ENCODE measurements around the gene FICD.

Gene FICD

DNA sequence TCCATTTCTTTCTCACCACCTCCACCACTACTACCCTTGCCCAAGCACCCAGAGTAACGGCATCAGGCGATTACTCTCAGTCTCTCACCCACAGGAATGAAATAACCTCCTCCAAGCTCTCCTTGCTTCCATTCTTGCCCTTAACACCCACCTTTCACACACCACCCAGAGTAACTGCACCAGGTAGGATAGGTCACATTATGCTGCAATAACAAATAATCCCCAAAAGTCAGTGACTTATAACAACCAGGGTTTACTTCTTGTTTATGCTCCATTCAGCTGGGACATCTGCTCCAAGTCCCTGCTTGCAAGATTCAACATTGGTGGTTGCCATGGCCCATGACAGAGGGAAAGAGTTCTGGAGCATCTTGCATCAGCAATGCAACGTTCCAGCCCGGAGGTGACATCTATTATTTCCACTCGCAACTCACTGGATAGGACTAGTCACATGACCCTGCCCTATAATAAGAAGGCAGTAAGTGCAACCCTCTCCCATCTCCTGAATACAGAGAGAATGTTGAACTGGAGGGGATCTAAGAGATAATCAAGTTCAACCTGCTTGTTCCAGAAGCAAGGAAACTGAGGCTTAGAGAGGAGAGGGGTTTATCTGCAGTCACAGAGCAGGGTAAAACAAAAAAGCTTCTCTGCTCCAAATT lies 41.5 kb upstream of the FICD start:
- H3K79me2 ChIP-seq (ENCODE audit: insufficient read depth, low read length), result no peaks in the 10 kb centered on the region
- no peaks in the 10 kb centered on the region for H3K9me2 ChIP-seq (replicated peaks; ENCODE audit: insufficient read depth, low read length)
- no peaks in the 10 kb centered on the region for H3K27me3 ChIP-seq (ENCODE audit: low read length)
- TF ChIP-seq, protein P1, sequence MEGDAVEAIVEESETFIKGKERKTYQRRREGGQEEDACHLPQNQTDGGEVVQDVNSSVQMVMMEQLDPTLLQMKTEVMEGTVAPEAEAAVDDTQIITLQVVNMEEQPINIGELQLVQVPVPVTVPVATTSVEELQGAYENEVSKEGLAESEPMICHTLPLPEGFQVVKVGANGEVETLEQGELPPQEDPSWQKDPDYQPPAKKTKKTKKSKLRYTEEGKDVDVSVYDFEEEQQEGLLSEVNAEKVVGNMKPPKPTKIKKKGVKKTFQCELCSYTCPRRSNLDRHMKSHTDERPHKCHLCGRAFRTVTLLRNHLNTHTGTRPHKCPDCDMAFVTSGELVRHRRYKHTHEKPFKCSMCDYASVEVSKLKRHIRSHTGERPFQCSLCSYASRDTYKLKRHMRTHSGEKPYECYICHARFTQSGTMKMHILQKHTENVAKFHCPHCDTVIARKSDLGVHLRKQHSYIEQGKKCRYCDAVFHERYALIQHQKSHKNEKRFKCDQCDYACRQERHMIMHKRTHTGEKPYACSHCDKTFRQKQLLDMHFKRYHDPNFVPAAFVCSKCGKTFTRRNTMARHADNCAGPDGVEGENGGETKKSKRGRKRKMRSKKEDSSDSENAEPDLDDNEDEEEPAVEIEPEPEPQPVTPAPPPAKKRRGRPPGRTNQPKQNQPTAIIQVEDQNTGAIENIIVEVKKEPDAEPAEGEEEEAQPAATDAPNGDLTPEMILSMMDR (IDR thresholded peaks at IDR 0.05; ENCODE audit: insufficient read depth, low read length, poor library complexity, severe bottlenecking), result no peak
- TF ChIP-seq EZH2phosphoT487 (conservative IDR thresholded peaks at IDR 0.05; ENCODE audit: low read length), result no peak
- H4K20me1 ChIP-seq (ENCODE audit: low read depth, low read length), result no peaks in the 10 kb centered on the region
- H3K4me3 ChIP-seq (ENCODE audit: insufficient read depth, low read length, poor library complexity, severe bottlenecking), result no peak overlapping the region
- H2AFZ ChIP-seq (ENCODE audit: low read depth, low read length, severe bottlenecking), result no peak overlapping the region
- no peak overlapping the region for H3K27ac ChIP-seq (ENCODE audit: low read depth, low read length)
- H3K9ac ChIP-seq (ENCODE audit: low read length), result no peak overlapping the region
- H3K4me2 ChIP-seq (ENCODE audit: low read depth, low read length, poor library complexity, severe bottlenecking), result no peak overlapping the region
- no peaks in the 10 kb centered on the region for H3K36me3 ChIP-seq (ENCODE audit: low read length)
- H3F3A ChIP-seq (ENCODE audit: insufficient read depth), result no peaks in the 10 kb centered on the region
- H3K9me3 ChIP-seq (ENCODE audit: insufficient read depth, low read length), result no peaks in the 10 kb centered on the region

DNA sequence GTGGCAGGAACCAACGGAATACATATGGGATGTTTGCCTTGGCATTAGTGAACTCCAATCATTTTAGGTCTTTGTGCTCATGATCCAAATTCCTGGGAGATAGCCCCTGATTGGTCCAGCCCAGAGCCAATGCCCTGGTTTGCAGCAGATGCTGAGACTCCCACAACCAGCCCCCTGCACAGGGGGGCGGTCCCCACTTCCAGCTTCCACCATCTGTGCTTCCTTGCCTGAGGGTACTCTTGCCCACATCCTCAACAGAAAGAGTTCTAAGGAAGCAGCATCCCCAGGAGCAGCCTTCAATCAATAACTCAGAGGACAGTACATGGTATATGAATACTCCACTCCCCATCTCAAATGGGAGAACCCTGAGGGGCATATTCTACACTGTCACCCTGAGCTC lies 39.7 kb upstream of the FICD start:
- H3K79me2 ChIP-seq (ENCODE audit: insufficient read depth, low read length), result no peaks in the 10 kb centered on the region

DNA sequence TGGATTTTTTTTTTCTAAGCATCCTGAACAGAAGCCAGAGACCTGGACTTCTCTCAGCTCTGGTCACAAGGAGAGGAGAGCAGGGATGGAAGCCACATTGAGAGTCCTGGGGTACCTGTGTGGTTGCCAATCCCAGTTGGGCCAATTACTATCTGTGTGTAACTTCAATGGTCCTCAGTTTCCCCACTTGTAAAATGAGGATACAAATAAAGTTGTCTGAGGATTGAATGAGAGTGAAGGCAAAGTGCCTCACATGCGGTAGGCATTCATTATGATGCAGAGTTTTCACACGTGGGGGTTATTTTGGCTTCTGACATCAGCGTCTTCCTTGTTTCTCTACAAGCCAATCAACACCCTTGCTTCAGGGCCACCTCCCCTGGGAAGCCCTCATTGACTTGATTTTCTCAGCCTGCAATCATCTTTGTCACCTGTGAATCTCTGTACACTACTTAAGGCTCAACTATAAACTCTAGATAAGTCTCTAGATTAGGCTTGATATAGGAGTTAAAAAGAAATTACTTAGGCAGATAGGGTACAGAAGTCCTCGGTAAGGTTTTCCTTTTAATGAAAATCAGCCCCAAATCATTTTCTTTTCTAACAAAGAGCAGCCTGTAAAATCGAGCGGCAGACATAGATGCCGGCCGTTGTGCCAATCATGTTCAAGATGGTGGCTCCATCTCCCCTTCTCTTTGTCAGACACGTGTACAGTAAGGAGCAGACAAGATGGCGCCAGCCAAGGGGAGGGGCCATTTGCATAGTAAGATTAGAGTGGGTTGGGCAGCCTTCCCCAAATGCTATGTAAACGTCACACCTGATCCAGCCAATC lies 37.8 kb upstream of the FICD start:
- Histone ChIP-seq H3K4me2 (ENCODE audit: low read depth, low read length, poor library complexity, severe bottlenecking) (no peak overlapping the region), H3K4me3 (ENCODE audit: insufficient read depth, low read length, poor library complexity, severe bottlenecking) (no peak overlapping the region), H3F3A (ENCODE audit: insufficient read depth) (no peaks in the 10 kb centered on the region), H3K27me3 (ENCODE audit: low read length) (no peaks in the 10 kb centered on the region), H2AFZ (ENCODE audit: low read depth, low read length, severe bottlenecking) (no peak overlapping the region), H3K27ac (ENCODE audit: low read depth, low read length) (no peak overlapping the region), H3K36me3 (ENCODE audit: low read length) (no peaks in the 10 kb centered on the region), H3K9ac (ENCODE audit: low read length) (no peak overlapping the region), H4K20me1 (ENCODE audit: low read depth, low read length) (no peaks in the 10 kb centered on the region), H3K79me2 (ENCODE audit: insufficient read depth, low read length) (no peaks in the 10 kb centered on the region), H3K9me2 (replicated peaks; ENCODE audit: insufficient read depth, low read length) (no peaks in the 10 kb centered on the region), H3K9me3 (ENCODE audit: insufficient read depth, low read length) (no peaks in the 10 kb centered on the region)
- TF ChIP-seq, protein P1 (IDR thresholded peaks at IDR 0.05; ENCODE audit: insufficient read depth, low read length, poor library complexity, severe bottlenecking), result no peak
- no peak for TF ChIP-seq EZH2phosphoT487 (conservative IDR thresholded peaks at IDR 0.05; ENCODE audit: low read length)

More for the DNA sequence above, 39.7 kb upstream of the FICD start:
- no peaks in the 10 kb centered on the region for H3K9me2 ChIP-seq (replicated peaks; ENCODE audit: insufficient read depth, low read length)
- H3K4me3 ChIP-seq (ENCODE audit: insufficient read depth, low read length, poor library complexity, severe bottlenecking), result no peak overlapping the region
- H3K27me3 ChIP-seq (ENCODE audit: low read length), result no peaks in the 10 kb centered on the region
- no peak overlapping the region for H3K9ac ChIP-seq (ENCODE audit: low read length)
- H3K9me3 ChIP-seq (ENCODE audit: insufficient read depth, low read length), result no peaks in the 10 kb centered on the region
- no peaks in the 10 kb centered on the region for H3K36me3 ChIP-seq (ENCODE audit: low read length)
- no peaks in the 10 kb centered on the region for H4K20me1 ChIP-seq (ENCODE audit: low read depth, low read length)
- H3K4me2 ChIP-seq (ENCODE audit: low read depth, low read length, poor library complexity, severe bottlenecking), result no peak overlapping the region
- H2AFZ ChIP-seq (ENCODE audit: low read depth, low read length, severe bottlenecking), result no peak overlapping the region
- H3F3A ChIP-seq (ENCODE audit: insufficient read depth), result no peaks in the 10 kb centered on the region
- no peak overlapping the region for H3K27ac ChIP-seq (ENCODE audit: low read depth, low read length)
- no peak for TF ChIP-seq EZH2phosphoT487 (conservative IDR thresholded peaks at IDR 0.05; ENCODE audit: low read length)
- TF ChIP-seq, protein P1 (IDR thresholded peaks at IDR 0.05; ENCODE audit: insufficient read depth, low read length, poor library complexity, severe bottlenecking), result no peak

Measured in SU-DHL-6 (cell line).